Measurements from ENCODE around the gene MRM1. TPM values are rescaled to one million over a fixed set of nuclear protein-coding genes. Genes with fewer than 3 reads are reported as not detected.

The MRM1 gene
- polyA plus RNA-seq, 3 donors, result 0.82 to 2.3 (median 1.5) TPM

DNA sequence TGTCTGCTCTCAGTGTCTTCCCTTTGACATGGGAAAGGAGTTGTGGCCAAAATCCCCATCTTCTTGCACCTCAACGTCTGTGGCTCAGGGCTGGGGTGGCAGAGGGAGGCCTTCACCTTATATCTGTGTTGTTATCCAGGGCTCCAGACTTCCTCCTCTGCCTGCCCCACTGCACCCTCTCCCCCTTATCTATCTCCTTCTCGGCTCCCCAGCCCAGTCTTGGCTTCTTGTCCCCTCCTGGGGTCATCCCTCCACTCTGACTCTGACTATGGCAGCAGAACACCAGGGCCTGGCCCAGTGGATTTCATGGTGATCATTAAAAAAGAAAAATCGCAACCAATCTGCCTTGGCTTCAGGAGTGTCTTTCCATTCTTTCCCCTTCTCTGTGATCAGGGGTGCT lies 918 bp upstream of the MRM1 start:
- Histone ChIP-seq H3K27ac (ENCODE audit: low read depth in 1 of 2, low read length in 2 of 2) (no peak overlapping the region), H3K36me3 (replicated peaks in 1 of 2; ENCODE audit: control insufficient read depth in 1 of 2, insufficient read depth in 2 of 2, low read length in 2 of 2) (no peaks in the 10 kb centered on the region), H3K4me2 (replicated peaks; ENCODE audit: extremely low read depth, low read length, poor library complexity, severe bottlenecking) (peak overlapping the region; percentile 94), H3K9ac (ENCODE audit: insufficient read depth, low read length, poor library complexity, severe bottlenecking) (peak overlapping the region; percentile 89), H3K4me1 (ENCODE audit: control insufficient read depth in 1 of 2, insufficient read depth in 2 of 2, low read length in 2 of 2) (peaks cover 18 to 24% of the 10 kb centered on the region in 2 donors), H3K4me3 (replicated peaks in 1 of 3; ENCODE audit: low read depth in 2 of 3, low read length in 3 of 3) (peak overlapping the region in 1 of 3 experiments; percentile 98), H2AFZ (ENCODE audit: insufficient read depth, low read depth, low read length, poor library complexity, severe bottlenecking) (peak overlapping the region; percentile 99), H3K27me3 (ENCODE audit: control insufficient read depth in 2 of 2, insufficient read depth in 2 of 2, low read length in 2 of 2) (no peaks in the 10 kb centered on the region), H3K9me3 (replicated peaks in 1 of 2; ENCODE audit: control insufficient read depth in 1 of 2, insufficient read depth in 1 of 2, low read length in 2 of 2) (no peaks in the 10 kb centered on the region), H4K20me1 (ENCODE audit: insufficient read depth, low read length) (peaks cover 8% of the 10 kb centered on the region), H3K79me2 (ENCODE audit: insufficient read depth, low read length) (peaks cover 20% of the 10 kb centered on the region)
- no peak for TF ChIP-seq CTCF (IDR thresholded peaks at IDR 0.05)
- Mint-ChIP-seq H3K27ac (peak overlapping the region in 5 of 7 donors; percentile 26 to 92 (median 89)), H3K4me3 (peak overlapping the region; percentile 91 to 93), H3K9me3 (no peaks in the 10 kb centered on the region), H3K4me1 (peaks cover 32% of the 10 kb centered on the region), H3K27me3 (ENCODE audit: low read depth in 3 of 3) (no peaks in the 10 kb centered on the region), H3K36me3 (peaks cover 2 to 4% of the 10 kb centered on the region in 2 donors)
- DNase-seq, result no peak
- WGBS (ENCODE audit: insufficient coverage), result 0% methylated on average over 1 of the region's 3 CpGs
- intact Hi-C loops (cut with micrococcal nuclease), result loop anchor here (1.0 to 10.0 kb wide), 3 partner anchors 9 to 447 kb away; partner anchors contain the start of genes AATF (in 1 of the 2) and DHRS11 (in 1 of the 2)

GRCh38 chr17:36600936-36601302 lies 464 bp upstream of the MRM1 start:
- Mint-ChIP-seq H3K9me3 (no peaks in the 10 kb centered on the region), H3K4me1 (peaks cover 37% of the 10 kb centered on the region), H3K4me3 (peak overlapping the region; percentile 91 to 93), H3K27me3 (ENCODE audit: low read depth in 3 of 3) (no peaks in the 10 kb centered on the region), H3K36me3 (peaks cover 4 to 6% of the 10 kb centered on the region in 2 donors), H3K27ac (peak overlapping the region; percentile 69 to 92 (median 88))
- Histone ChIP-seq H4K20me1 (ENCODE audit: insufficient read depth, low read length) (peaks cover 8% of the 10 kb centered on the region), H3K27me3 (ENCODE audit: control insufficient read depth in 2 of 2, insufficient read depth in 2 of 2, low read length in 2 of 2) (no peaks in the 10 kb centered on the region), H2AFZ (ENCODE audit: insufficient read depth, low read depth, low read length, poor library complexity, severe bottlenecking) (peak overlapping the region; percentile 99), H3K4me3 (replicated peaks in 1 of 3; ENCODE audit: low read depth in 2 of 3, low read length in 3 of 3) (peak overlapping the region; percentile 72 to 98 (median 91)), H3K9me3 (replicated peaks in 1 of 2; ENCODE audit: control insufficient read depth in 1 of 2, insufficient read depth in 1 of 2, low read length in 2 of 2) (no peaks in the 10 kb centered on the region), H3K4me1 (ENCODE audit: control insufficient read depth in 1 of 2, insufficient read depth in 2 of 2, low read length in 2 of 2) (peaks cover 18 to 24% of the 10 kb centered on the region in 2 donors), H3K9ac (ENCODE audit: insufficient read depth, low read length, poor library complexity, severe bottlenecking) (peak overlapping the region; percentile 89), H3K27ac (ENCODE audit: low read depth in 1 of 2, low read length in 2 of 2) (peak overlapping the region; percentile 61 to 88), H3K4me2 (replicated peaks; ENCODE audit: extremely low read depth, low read length, poor library complexity, severe bottlenecking) (peak overlapping the region; percentile 94), H3K79me2 (ENCODE audit: insufficient read depth, low read length) (peaks cover 20% of the 10 kb centered on the region), H3K36me3 (replicated peaks in 1 of 2; ENCODE audit: control insufficient read depth in 1 of 2, insufficient read depth in 2 of 2, low read length in 2 of 2) (no peaks in the 10 kb centered on the region)
- intact Hi-C loops (cut with micrococcal nuclease), result loop anchor here (1.0 to 10.0 kb wide), 3 partner anchors 10 to 446 kb away; partner anchors contain the start of genes AATF (in 1 of the 2) and DHRS11 (in 1 of the 2)
- TF ChIP-seq CTCF (IDR thresholded peaks at IDR 0.05), result no peak
- 12% methylated on average over 10 of the region's 10 CpGs for WGBS (ENCODE audit: insufficient coverage)
- DNase-seq, result no peak

All from CD14-positive monocyte (primary cell).